Keratinocyte (primary cell): Measurements from ENCODE around the gene ATXN10. TPM values are rescaled to one million over a fixed set of nuclear protein-coding genes. Genes with fewer than 3 reads are reported as not detected.

Experiments used
- DNase-seq: peaks from one replicate; pipeline ENCODE4 v3.0.0-alpha.2; 2011; ENCODE audit warnings: low read depth, missing footprints, low spot score
- FAIRE-seq: peaks from 2 replicates; lab custom pipeline; 2011; peaks lifted over from hg19 to GRCh38; lab: Jason Lieb, UNC
- H2AFZ ChIP-seq: 2 replicates; pipeline ENCODE4 v1.6.0; 2012; ENCODE audit warnings: low read length, control low read depth, inconsistent platforms; ENCODE audit not compliant: control insufficient read depth
- H3K27ac ChIP-seq: 2 replicates; pipeline ENCODE4 v1.5.1; 2011; ENCODE audit warnings: low read length; ENCODE audit not compliant: control insufficient read depth, insufficient read depth
- H3K27me3 ChIP-seq: 3 replicates; pipeline ENCODE4 v1.6.0; 2011; ENCODE audit warnings: low read length; ENCODE audit not compliant: control insufficient read depth, insufficient read depth; ENCODE audit errors: extremely low read depth
- H3K36me3 ChIP-seq, 2 experiments: 2 replicates in 1 of 2; 3 replicates in 1 of 2; pipeline ENCODE4 v1.5.1; 2011; ENCODE audit warnings: low read length in 2 of 2, mild to moderate bottlenecking in 1 of 2; ENCODE audit not compliant: control insufficient read depth in 2 of 2, insufficient read depth in 2 of 2; ENCODE audit errors: extremely low read depth in 1 of 2
- H3K4me1 ChIP-seq: 3 replicates; pipeline ENCODE4 v1.5.1; 2011; ENCODE audit warnings: low read length; ENCODE audit not compliant: control insufficient read depth, insufficient read depth; ENCODE audit errors: extremely low read depth
- H3K4me2 ChIP-seq: 3 replicates; pipeline ENCODE4 v1.6.0; 2011; ENCODE audit warnings: low read depth, low read length; ENCODE audit not compliant: control insufficient read depth, insufficient read depth; ENCODE audit errors: extremely low read depth
- H3K4me3 ChIP-seq, 3 experiments: fragments of 200-600 bp in 1 of 3; sonication (generic) in 1 of 3; 2 replicates in 2 of 3; 3 replicates in 1 of 3; pipeline ENCODE4 v1.5.1; 2011 to 2016; ENCODE audit warnings: low read length in 3 of 3, mild to moderate bottlenecking in 3 of 3, control low read depth in 2 of 3, inconsistent platforms in 1 of 3, low read depth in 1 of 3, mixed read lengths in 1 of 3, mixed run types in 1 of 3, moderate library complexity in 1 of 3; ENCODE audit not compliant: control insufficient read depth in 2 of 3, insufficient read depth in 2 of 3; ENCODE audit errors: extremely low read depth in 1 of 3
- H3K79me2 ChIP-seq: 2 replicates; pipeline ENCODE4 v1.6.0; 2012; ENCODE audit warnings: low read length; ENCODE audit not compliant: control insufficient read depth, insufficient read depth
- H3K9ac ChIP-seq: 3 replicates; pipeline ENCODE4 v1.6.0; 2011; ENCODE audit warnings: low read length; ENCODE audit not compliant: control insufficient read depth, insufficient read depth; ENCODE audit errors: extremely low read depth
- H3K9me1 ChIP-seq: 3 replicates; pipeline ENCODE4 v1.6.0; 2011; ENCODE audit warnings: low read length; ENCODE audit not compliant: control insufficient read depth, insufficient read depth; ENCODE audit errors: extremely low read depth
- H3K9me3 ChIP-seq: 2 replicates; pipeline ENCODE4 v1.5.1; 2012; ENCODE audit warnings: low read depth, low read length; ENCODE audit not compliant: control insufficient read depth
- H4K20me1 ChIP-seq: 3 replicates; pipeline ENCODE4 v1.6.0; 2011; ENCODE audit warnings: low read length; ENCODE audit not compliant: control insufficient read depth, insufficient read depth; ENCODE audit errors: extremely low read depth
- EZH2 ChIP-seq: IDR thresholded peaks from one replicate; pipeline ENCODE4 v1.6.1; 2012; ENCODE audit warnings: inconsistent platforms, mild to moderate bottlenecking, low read length, moderate library complexity
- dilution Hi-C: fragments of 300-500 bp; cut with MboI; formaldehyde crosslinking; loops from one replicate; pipeline ENCODE4 v1.7.0; 2020; ENCODE audit warnings: low sequenced_read_pairs; ENCODE audit not compliant: extremely low pct_ligation_motif_present
- polyA plus RNA-seq, 5 experiments: library from polyadenylated mRNA; depleted of rRNA in 3 of 5; stranded (reverse) in 3 of 5; stranded (forward) in 1 of 5; unstranded in 1 of 5; fragments of >200 nt; gene quantifications; 1 replicate in 1 of 5; 2 replicates in 3 of 5; 3 replicates in 1 of 5; pipeline versions ENCODE4 v1.2.1 to v1.2.3, GENCODE V29; 2011 to 2012; ENCODE audit warnings: missing spikeins in 2 of 5, low read depth in 1 of 5, low replicate concordance in 1 of 5
- TF ChIP-seq, protein P1 (sequence below), 3 experiments: IDR thresholded peaks in 1 of 3; conservative IDR thresholded peaks in 1 of 3; optimal IDR thresholded peaks in 1 of 3; 2 replicates in 2 of 3; 3 replicates in 1 of 3; pipeline versions ENCODE3 to v1.5.1; 2011; ENCODE audit warnings: low read length in 3 of 3, mild to moderate bottlenecking in 3 of 3, moderate library complexity in 2 of 3, control low read depth in 1 of 3, inconsistent platforms in 1 of 3; ENCODE audit not compliant: insufficient read depth in 2 of 3; ENCODE audit errors: extremely low read depth in 1 of 3

The ATXN10 gene
- polyA plus RNA-seq, 1 donor (not counting 4 experiments of a cell fraction or from before 2014, with no cell fraction given) = 276 TPM

DNA sequence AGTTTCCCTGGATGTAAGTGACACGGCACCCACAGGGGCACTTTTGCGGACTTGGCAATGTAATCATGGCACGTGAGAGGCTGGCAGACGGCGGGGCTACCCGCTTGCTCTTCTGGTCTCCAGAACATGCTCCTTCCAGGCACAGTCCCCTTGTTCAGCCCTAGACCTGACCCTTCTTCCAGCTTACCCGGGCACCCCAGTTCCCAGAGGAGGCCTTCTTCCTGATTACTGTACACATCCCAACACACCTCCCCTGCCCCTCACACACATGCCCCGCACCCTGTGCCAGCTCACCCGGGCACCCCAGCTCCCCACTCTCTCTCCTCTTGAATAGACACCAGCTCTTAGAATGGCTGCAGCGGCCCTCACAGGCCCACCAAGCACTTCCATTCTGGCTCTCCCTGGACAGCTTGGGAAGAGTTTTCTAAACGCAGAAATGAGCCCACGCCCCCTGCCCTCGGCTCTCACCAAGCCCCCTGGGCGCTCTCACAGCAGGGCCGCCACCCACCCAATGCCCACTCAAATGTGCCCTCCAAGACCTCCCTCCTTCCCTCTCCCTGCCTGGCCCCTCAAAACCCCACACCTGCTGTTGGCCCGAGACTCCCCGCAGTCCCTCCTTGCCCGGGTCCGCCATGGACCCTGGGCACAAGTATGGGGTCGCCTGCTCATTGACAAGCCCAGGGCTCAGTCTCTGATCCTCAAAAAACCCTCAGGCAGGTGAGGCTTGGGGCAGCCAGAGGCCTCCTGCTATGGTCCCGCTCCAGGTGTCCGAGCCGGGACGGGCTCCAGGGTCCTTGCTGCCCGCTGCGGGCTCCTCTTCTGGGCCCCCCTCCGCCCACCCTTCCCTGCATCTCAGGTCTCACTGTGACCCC is 216.8 kb downstream of the ATXN10 start:
- Histone ChIP-seq H4K20me1 (no peaks in the 10 kb centered on the region), H3K4me2 (no peak overlapping the region), H3K27me3 (peaks cover 17% of the 10 kb centered on the region), H3K79me2 (no peaks in the 10 kb centered on the region), H2AFZ (no peak overlapping the region), H3K4me3 (no peak overlapping the region), H3K9me3 (no peaks in the 10 kb centered on the region), H3K9me1 (no peaks in the 10 kb centered on the region), H3K9ac (no peak overlapping the region), H3K27ac (no peak overlapping the region), H3K36me3 (no peaks in the 10 kb centered on the region), H3K4me1 (peaks cover 3% of the 10 kb centered on the region)
- no peak for TF ChIP-seq EZH2
- TF ChIP-seq, protein P1, sequence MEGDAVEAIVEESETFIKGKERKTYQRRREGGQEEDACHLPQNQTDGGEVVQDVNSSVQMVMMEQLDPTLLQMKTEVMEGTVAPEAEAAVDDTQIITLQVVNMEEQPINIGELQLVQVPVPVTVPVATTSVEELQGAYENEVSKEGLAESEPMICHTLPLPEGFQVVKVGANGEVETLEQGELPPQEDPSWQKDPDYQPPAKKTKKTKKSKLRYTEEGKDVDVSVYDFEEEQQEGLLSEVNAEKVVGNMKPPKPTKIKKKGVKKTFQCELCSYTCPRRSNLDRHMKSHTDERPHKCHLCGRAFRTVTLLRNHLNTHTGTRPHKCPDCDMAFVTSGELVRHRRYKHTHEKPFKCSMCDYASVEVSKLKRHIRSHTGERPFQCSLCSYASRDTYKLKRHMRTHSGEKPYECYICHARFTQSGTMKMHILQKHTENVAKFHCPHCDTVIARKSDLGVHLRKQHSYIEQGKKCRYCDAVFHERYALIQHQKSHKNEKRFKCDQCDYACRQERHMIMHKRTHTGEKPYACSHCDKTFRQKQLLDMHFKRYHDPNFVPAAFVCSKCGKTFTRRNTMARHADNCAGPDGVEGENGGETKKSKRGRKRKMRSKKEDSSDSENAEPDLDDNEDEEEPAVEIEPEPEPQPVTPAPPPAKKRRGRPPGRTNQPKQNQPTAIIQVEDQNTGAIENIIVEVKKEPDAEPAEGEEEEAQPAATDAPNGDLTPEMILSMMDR (optimal IDR thresholded peaks at IDR 0.05 in 1 of 3, IDR thresholded peaks at IDR 0.05 in 1 of 3, conservative IDR thresholded peaks at IDR 0.05 in 1 of 3; ENCODE audit: extremely low read depth in 1 of 3, insufficient read depth in 2 of 3, low read length in 3 of 3) = no peak
- FAIRE-seq (no peak), DNase-seq (no peak)
- dilution Hi-C loops = no loop called here

- no peaks in the 10 kb centered on the region for H3K9me1 ChIP-seq
- H3K36me3 ChIP-seq = no peaks in the 10 kb centered on the region
- H3K27ac ChIP-seq = no peak overlapping the region
- H3K4me2 ChIP-seq = no peak overlapping the region
- H3K79me2 ChIP-seq = no peaks in the 10 kb centered on the region
- no peaks in the 10 kb centered on the region for H3K9me3 ChIP-seq
- TF ChIP-seq EZH2 = no peak
- TF ChIP-seq, protein P1 (optimal IDR thresholded peaks at IDR 0.05 in 1 of 3, IDR thresholded peaks at IDR 0.05 in 1 of 3, conservative IDR thresholded peaks at IDR 0.05 in 1 of 3; ENCODE audit: extremely low read depth in 1 of 3, insufficient read depth in 2 of 3, low read length in 3 of 3) = no peak
- H2AFZ ChIP-seq = no peak overlapping the region
- FAIRE-seq (no peak), DNase-seq (no peak)
- H3K9ac ChIP-seq = no peak overlapping the region
- H3K27me3 ChIP-seq = peaks cover 10% of the 10 kb centered on the region
- no peak overlapping the region for H3K4me3 ChIP-seq
- dilution Hi-C loops = no loop called here
- no peaks in the 10 kb centered on the region for H4K20me1 ChIP-seq
- H3K4me1 ChIP-seq = peaks cover 3% of the 10 kb centered on the region
These were observed 217.5 kb downstream of the ATXN10 start for GRCh38 chr22:45889093-45889538.
